AG04449 (cell line): ENCODE data around the gene GSG1L.

Experiments
- CTCF ChIA-PET: fragments of 350-600 bp; formaldehyde crosslinking; extraction: SDS; loops from one replicate; lab custom pipeline; 2021; ENCODE audit warnings: antibody characterized with exemption; lab: Yijun Ruan, JAX
- POLR2A ChIA-PET: fragments of 400-600, 350-600 bp; formaldehyde crosslinking; extraction: SDS; loops from one replicate; lab custom pipeline; 2020; ENCODE audit warnings: antibody characterized with exemption, inconsistent platforms; lab: Yijun Ruan, JAX
- DNase-seq: peaks from one replicate; pipeline ENCODE4 v3.0.0-alpha.2; 2010; ENCODE audit warnings: low read depth, low spot score
- H3K4me3 ChIP-seq: 2 replicates; pipeline ENCODE4 v1.5.1; 2011; ENCODE audit warnings: low read depth, mild to moderate bottlenecking, control low read depth, low read length
- TF ChIP-seq, protein P1 (sequence below): IDR thresholded peaks from one replicate; pipeline ENCODE4 v1.5.1; 2011; ENCODE audit warnings: mild to moderate bottlenecking, moderate library complexity, low read length, control low read depth, inconsistent platforms; ENCODE audit not compliant: insufficient read depth; ENCODE audit errors: missing control alignments

Gene GSG1L

DNA sequence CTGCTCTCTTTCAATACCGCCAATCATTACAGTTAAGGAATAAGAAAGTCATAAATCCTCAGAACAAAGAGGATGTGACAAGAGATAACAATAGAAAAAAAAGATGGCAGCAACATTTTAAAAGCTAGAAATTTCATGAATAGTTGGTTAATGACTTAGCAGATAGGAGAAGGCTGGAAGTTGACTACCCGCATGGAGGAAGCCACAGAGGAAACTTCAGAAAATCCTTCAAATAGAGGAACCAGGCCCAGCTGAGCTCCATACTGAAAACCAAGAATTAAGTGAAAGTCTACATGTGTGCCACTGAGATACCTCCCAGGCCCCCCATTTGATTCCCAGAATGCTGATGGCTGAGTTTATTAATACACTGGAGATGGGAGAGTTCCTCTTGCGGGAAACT, 109.3 kb downstream of the GSG1L start:
- H3K4me3 ChIP-seq = no peak overlapping the region
- TF ChIP-seq, protein P1, sequence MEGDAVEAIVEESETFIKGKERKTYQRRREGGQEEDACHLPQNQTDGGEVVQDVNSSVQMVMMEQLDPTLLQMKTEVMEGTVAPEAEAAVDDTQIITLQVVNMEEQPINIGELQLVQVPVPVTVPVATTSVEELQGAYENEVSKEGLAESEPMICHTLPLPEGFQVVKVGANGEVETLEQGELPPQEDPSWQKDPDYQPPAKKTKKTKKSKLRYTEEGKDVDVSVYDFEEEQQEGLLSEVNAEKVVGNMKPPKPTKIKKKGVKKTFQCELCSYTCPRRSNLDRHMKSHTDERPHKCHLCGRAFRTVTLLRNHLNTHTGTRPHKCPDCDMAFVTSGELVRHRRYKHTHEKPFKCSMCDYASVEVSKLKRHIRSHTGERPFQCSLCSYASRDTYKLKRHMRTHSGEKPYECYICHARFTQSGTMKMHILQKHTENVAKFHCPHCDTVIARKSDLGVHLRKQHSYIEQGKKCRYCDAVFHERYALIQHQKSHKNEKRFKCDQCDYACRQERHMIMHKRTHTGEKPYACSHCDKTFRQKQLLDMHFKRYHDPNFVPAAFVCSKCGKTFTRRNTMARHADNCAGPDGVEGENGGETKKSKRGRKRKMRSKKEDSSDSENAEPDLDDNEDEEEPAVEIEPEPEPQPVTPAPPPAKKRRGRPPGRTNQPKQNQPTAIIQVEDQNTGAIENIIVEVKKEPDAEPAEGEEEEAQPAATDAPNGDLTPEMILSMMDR = no peak
- ChIA-PET CTCF (no interaction called here), POLR2A (no interaction called here)
- no peak for DNase-seq

DNA sequence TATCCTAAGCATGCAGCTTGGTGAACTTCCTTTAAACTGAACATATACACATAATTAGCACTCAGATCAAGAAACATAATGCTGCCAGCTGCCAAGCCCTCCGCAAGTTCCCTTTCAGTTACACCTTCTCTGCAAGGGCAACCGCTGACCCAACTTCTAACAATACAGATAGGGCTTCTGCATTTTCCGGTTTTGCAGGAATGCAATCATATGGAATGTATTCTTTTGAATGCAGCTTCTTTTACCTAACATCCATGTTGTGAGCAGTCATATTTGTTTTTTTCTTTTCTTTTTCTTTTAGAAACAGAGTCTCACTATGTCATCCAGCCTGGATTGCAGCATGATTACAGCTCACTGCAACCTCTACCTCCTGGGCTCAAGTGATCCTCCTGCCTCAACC, 110.7 kb downstream of the GSG1L start:
- ChIA-PET CTCF (no interaction called here), POLR2A (no interaction called here)
- no peak for DNase-seq
- no peak overlapping the region for H3K4me3 ChIP-seq
- TF ChIP-seq, protein P1 = no peak

- POLR2A ChIA-PET = no interaction called here
- DNase-seq = peak; percentile 2
- no peak overlapping the region for H3K4me3 ChIP-seq
- CTCF ChIA-PET = no interaction called here
- TF ChIP-seq, protein P1 = no peak
Measured at GRCh38 chr16:27951489-27952120, 111.9 kb downstream of the GSG1L start.

- ChIA-PET CTCF (no interaction called here), POLR2A (no interaction called here)
- TF ChIP-seq, protein P1 = no peak
- H3K4me3 ChIP-seq = no peak overlapping the region
- DNase-seq = no peak
Measured at GRCh38 chr16:27950206-27950887, 113.2 kb downstream of the GSG1L start.

DNA sequence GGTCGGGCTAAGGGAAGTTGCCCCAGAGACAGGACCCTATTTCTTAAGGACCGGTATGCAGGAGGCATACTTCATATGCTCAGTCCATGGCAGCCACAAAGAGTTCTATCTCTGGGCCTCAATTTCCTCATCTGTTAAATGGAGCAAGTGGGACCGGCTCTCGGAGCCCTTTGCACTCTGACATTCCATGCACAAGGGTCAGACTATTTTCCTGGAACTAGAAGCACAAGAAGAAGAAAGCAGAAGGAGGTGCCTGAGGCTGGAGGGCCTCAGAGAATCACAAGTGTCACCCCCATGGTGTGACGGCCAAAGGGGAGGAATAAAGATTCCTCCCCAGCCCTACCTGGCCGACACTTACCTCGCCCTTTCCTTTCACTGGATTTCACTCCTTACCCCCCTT, 115.8 kb downstream of the GSG1L start:
- POLR2A ChIA-PET = no interaction called here
- CTCF ChIA-PET = no interaction called here
- DNase-seq = no peak
- no peak overlapping the region for H3K4me3 ChIP-seq
- TF ChIP-seq, protein P1 = no peak

- POLR2A ChIA-PET = no interaction called here
- no peak overlapping the region for H3K4me3 ChIP-seq
- CTCF ChIA-PET = no interaction called here
- no peak for DNase-seq
- TF ChIP-seq, protein P1 = no peak
Measured at GRCh38 chr16:27945233-27945973, 118.1 kb downstream of the GSG1L start.
